COLO829 (cell line): ENCODE measurements around the gene CA7.
"Not testable (repeated sequence)": the region's sequence is repeated elsewhere in the genome, so short reads cannot be mapped to it uniquely, and the experiment has no call there.

Source experiments
- DNase-seq: peaks from one replicate; pipeline ENCODE4 v3.0.0; 2012; ENCODE audit warnings: low spot score

CA7 gene

GRCh38 chr16:66873685-66874055, 29.5 kb downstream of the CA7 start:
- DNase-seq: no peak

- DNase-seq: no peak
Observed at GRCh38 chr16:66874079-66874775, 30.0 kb downstream of the CA7 start.

- DNase-seq: no peak
Observed at GRCh38 chr16:66878067-66878466, 33.9 kb downstream of the CA7 start.

GRCh38 chr16:66880288-66881013, 36.2 kb downstream of the CA7 start, which contains the start of gene PDP2:
TSS of gene PDP2 (plus strand) at chr16:66880515. CDS start at chr16:66884285, 3,770 bp downstream.
- DNase-seq: peak; percentile 66

- DNase-seq: no peak
Observed at GRCh38 chr16:66881014-66881417, 36.8 kb downstream of the CA7 start.

DNA sequence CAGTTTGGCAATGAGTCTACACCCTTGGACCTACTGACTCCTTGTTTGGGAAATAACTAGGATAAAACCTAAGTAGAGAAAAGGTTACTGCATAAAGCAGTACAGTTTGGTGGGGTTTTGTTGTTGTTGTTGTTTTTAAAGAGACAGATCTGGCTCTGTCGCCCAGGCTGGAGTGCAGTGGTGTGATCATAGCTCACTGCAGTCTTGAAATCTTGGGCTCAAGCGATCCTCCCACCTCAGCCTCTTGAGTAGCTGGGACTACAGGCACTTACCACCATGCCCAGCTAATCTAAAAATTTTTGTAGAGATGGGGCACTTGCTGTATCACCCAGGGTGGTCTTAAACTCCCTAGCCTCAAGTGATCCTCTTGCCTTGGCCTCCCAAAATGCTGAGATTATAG, 37.3 kb downstream of the CA7 start:
- no peak for DNase-seq

GRCh38 chr16:66881964-66882508, 37.8 kb downstream of the CA7 start:
- DNase-seq: no peak

DNA sequence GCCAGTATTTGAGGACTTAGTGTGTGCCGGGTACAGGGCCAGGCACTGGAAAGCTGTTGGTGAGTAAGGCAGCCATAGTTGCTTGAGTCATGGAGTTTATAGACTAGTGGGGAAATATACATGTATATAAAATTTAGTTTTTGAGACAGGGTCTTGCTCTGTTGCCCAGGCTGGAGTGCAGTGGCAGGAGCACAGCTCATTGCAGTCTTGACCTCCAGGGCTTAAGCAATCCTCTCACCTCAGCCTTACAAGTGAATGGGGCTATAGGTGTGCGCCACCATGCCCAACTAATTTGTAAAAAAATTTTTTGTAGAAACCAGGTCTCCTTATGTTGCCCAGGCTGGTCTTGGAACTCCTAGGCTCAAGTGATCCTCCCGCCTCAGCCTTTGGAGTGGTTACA, 38.5 kb downstream of the CA7 start:
- no peak for DNase-seq

GRCh38 chr16:66885491-66885890, 41.3 kb downstream of the CA7 start:
- DNase-seq: no peak

DNA sequence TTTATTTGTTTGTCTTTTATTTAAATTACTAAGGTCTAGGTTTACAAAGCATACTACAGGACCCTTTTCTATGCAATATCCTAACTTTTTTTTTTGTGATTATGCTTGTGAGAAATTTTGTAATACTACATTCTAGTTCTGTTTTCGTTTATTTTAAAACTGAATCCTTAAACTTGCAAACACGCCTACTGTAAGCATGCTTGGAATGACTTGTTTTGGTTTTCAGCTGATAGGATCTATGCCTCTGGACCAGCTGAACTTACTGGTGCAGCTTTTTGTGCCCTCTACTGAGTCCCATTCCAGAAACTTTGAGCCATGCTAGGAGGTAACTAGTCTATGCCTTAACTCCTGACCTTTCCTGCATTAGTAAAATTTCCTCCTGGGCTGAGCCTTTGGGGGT, 42.1 kb downstream of the CA7 start:
- no peak for DNase-seq

GRCh38 chr16:66886914-66887313, 42.7 kb downstream of the CA7 start:
- DNase-seq: no peak

GRCh38 chr16:66888647-66889615, 44.7 kb downstream of the CA7 start:
- DNase-seq: no peak

DNA sequence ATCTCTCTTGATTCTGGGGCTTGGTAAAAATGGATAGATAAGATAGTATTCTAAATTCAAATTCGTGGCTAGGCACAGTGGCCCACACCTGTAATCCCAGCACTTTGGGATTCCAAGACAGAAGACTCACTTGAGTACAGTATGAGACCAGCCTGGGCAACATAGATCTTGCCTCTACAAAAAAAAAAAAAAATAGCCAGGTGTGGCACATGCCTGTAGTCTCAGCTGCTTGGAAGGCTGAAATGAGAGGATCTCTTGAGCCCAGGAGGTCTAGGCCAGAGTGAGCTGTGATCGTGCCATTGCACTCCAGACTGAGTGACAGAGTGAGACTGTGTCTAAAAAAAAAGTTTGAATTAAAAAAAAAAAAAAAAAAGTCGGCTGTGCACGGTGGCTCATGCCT, 45.4 kb downstream of the CA7 start:
- DNase-seq: no peak

- DNase-seq: no peak
Observed at GRCh38 chr16:66890799-66891198, 46.6 kb downstream of the CA7 start.

DNA sequence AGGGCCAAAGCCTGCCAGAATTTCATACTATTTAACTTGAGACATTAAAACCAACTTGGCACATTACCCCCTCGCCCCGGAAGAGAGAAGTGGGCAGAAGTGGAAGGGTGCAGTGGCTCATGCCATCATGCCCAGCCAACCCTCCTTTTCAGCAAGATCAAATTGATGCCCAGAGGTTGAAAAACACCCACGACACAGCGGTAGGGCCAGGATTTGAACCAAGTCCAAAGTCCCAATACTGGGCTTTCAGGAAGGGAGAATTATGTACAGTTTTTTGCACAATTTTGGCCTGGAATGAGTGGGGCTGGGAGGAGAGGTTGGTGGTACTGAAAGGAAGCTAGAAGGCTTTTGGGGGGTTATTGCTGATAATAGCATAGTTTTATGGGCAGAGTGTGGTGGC, 47.1 kb downstream of the CA7 start:
- DNase-seq: no peak

DNA sequence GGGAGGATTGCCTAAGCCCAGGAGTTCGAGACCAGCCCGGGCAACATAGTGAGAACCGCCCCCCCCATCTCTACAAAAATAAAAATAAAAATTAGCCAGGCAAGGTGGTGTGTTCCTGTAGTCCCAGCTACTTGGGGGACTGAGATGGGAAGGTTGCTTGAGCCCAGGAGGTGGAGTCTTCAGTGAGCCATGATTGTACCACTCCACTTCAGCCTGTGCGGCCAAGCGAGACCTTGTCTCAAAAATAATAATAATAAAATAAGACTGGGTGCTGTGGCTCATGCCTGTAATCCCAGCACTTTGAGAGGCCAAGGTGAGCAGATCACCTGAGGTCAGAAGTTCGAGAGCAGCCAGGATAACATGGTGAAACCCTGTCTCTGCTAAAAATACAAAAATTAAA, 47.6 kb downstream of the CA7 start:
- no peak for DNase-seq

DNA sequence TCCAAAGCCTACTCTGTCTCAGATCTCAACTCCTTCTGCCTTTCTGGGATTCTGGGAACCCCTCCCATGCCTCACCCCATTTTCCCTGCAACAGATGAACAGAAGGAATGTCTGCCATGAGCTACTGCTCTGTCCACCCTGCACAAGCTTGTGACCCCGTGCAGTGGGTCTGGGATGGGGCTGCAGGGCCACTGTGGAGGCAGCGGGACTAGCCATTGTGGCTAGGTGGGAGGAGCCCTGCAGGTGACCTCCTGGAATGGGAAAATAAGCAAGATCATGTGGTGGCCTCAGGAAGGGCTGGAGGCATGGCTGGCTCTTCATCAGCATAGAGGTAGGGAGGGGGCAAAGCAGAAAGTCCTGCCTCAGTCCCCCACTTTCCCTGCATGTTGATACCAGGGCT, 49.8 kb downstream of the CA7 start:
- DNase-seq: no peak

DNA sequence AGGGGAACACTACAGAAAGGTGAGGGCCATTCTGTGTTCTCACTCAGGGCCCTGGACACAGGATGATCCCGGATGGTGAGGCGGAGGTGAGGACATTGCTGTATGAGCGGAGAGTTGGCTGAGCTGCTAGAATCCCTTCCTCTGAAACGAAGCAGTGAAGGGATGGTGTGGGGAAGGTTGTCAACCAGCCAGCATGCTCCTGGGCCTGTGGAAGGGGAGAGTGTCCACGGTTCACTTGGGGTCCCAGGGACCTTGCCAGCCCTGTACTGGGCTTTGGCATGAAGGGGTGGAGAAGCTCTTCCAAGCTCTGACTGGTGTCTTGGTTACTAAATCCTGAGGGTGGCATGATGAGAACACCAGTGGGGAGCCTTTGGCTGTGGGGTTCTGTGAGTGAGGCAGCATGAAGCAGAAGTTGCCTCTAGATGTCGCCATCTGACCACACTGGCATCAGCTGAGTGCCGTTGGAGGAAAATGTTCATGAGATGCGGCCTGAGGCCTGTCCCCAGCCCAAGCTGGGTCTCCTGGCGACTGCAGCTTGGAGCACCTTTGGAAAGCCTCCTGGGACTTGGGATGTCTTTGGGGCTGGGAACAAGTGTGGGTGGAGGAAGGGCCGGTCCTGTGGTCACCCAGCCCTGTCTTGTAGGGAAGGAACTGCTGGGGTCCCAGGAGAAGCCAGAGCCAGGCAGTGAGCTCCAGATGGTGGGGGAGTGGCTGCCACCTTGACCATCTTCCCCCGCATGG, 50.9 kb downstream of the CA7 start:
- peak; percentile 54 for DNase-seq

- no peak for DNase-seq
Observed at GRCh38 chr16:66895689-66895979, 51.4 kb downstream of the CA7 start.

GRCh38 chr16:66895999-66896398, 51.8 kb downstream of the CA7 start:
- no peak for DNase-seq

DNA sequence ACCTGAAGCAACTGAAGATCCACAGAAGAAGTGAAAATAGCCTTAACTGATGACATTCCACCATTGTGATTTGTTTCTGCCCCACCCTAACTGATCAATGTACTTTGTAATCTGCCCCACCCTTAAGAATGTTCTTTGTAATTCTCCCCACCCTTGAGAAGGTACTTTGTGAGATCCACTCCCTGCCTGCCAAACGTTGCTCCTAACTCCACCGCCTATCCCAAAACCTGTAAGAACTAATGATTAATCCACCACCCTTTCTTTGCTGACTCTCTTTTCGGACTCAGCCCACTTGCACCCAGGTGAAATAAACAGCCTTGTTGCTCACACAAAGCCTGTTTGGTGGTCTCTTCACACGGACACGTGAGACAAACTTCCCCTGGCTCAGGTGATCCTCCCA, 52.5 kb downstream of the CA7 start:
- not testable (repeated sequence) for DNase-seq

GRCh38 chr16:66898207-66898606, 54.0 kb downstream of the CA7 start:
- no peak for DNase-seq
